Neural progenitor cell (in vitro differentiated cells): ENCODE data around the gene NEDD4L.

ENCODE experiments used
- CTCF ChIP-seq: fragments of 200-600 bp; sonication (generic); IDR thresholded peaks from 2 replicates; pipeline ENCODE4 v1.5.1; 2017; ENCODE audit warnings: antibody characterized with exemption, mild to moderate bottlenecking
- EZH2 ChIP-seq: fragments of 200-600 bp; sonication (generic); IDR thresholded peaks from 2 replicates; pipeline ENCODE4 v1.6.1; 2017; ENCODE audit warnings: antibody characterized with exemption, mild to moderate bottlenecking, moderate library complexity

- no peak for TF ChIP-seq CTCF
- no peak for TF ChIP-seq EZH2
Observed at GRCh38 chr18:58355243-58355642, 311.2 kb downstream of the NEDD4L start.
